Left lung (tissue), 10 donors: ENCODE results near the gene NR1D1. TPM values are rescaled to one million over a fixed set of nuclear protein-coding genes. Genes with fewer than 3 reads are reported as not detected.

Source experiments
- ATAC-seq: fragments of 200-7000 bp; cut with Tn5 transposase; one replicate; pipeline ENCODE4 v1.9.1; 2020; ENCODE audit warnings: moderate library complexity
- DNase-seq, 4 donors: peaks; one replicate each; pipeline ENCODE4 v3.0.0-alpha.2; 2013 to 2020
- H3K27ac ChIP-seq, 2 donors: fragments of 200-600 bp; sonication (generic) in 1 of 2; one replicate each; pipeline versions ENCODE4 v1.5.0 to v1.8.0; 2020 to 2021
- H3K27me3 ChIP-seq, 2 donors: fragments of 200-600 bp; sonication (generic) in 1 of 2; one replicate each; pipeline versions ENCODE4 v1.5.0 to v1.8.0; 2020 to 2021
- H3K36me3 ChIP-seq, 2 donors: fragments of 200-600 bp; sonication (generic) in 1 of 2; one replicate each; pipeline versions ENCODE4 v1.5.0 to v1.8.0; 2020 to 2021
- H3K4me1 ChIP-seq, 2 donors: fragments of 200-600 bp; one replicate each; pipeline ENCODE4 v1.8.0; 2021
- H3K4me3 ChIP-seq, 2 donors: fragments of 200-600 bp; sonication (generic) in 1 of 2; one replicate each; pipeline versions ENCODE4 v1.5.0 to v1.8.0; 2020 to 2021; ENCODE audit warnings: mild to moderate bottlenecking in 1 of 2
- H3K9me3 ChIP-seq, 2 donors: fragments of 200-600 bp; sonication (generic) in 1 of 2; one replicate each; pipeline versions ENCODE4 v1.5.0 to v1.8.0; 2020 to 2021
- intact Hi-C, 2 donors: fragments of 100-400 bp; cut with DNase I; formaldehyde crosslinking; loops; one replicate each; pipeline versions ENCODE4 v1.11.2 to v1.14.2; 2022
- polyA plus RNA-seq, 6 donors: library from polyadenylated mRNA; unstranded; fragments of 120-200 nt; gene quantifications; one replicate each; pipeline ENCODE4 v1.2.1, GENCODE V29; 2013; ENCODE audit not compliant: insufficient read length in 6 of 6
- total RNA-seq, 2 donors: library from RNA; stranded (reverse); fragmentation: NEBNext Ultra II Directional; extraction: Animal tissue kit (Norgen Biotek cat#: 25700); gene quantifications; one replicate each; pipeline ENCODE4 v1.2.1, GENCODE V29; 2021
- TF ChIP-seq, protein P1 (sequence below), 2 donors: fragments of 200-600 bp; sonication (generic) in 1 of 2; IDR thresholded peaks; one replicate each; pipeline versions ENCODE4 v1.5.0 to v1.8.0; 2021; ENCODE audit warnings: antibody characterized with exemption in 2 of 2
- donor health status: DM: no; HTN: yes; CAD: no.
- donor health status: DM: no; HTN: no; CAD: no.

The NR1D1 gene
- total and polyA plus RNA-seq, 8 donors: 3.0 to 11.4 (median 4.1) TPM

DNA sequence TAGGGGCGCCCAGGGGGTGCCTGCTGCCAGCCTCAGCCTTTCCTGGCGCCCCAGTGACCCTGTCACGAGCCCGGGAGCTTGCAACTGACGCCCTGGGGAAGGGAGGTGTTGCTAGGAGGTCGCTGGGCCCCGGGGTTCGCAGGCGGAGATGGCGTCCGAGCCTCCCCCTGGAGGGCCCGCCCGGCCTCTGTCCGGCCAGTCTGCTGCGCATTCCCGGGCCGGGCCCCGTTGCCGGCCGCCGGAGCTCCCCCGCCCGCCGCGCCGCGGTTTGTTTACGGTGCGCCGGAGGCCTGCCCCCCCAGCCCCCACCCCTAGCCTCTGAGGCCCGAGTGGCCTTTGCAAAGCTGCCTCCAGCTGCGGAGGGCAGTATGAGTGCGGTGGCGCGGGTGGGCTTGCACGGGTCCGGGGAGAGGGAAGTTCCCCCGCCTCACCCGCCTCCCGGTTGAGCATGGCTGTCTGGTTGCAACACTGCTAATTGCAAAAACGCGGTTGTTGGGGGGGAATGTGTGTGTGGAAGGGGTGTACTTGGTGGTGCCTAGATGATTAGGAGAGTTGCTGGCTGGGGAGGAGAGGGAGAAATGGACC is 37.1 kb downstream of the NR1D1 start:
- peak in 3 of 4 donors; percentile 60 to 90 (median 63) for DNase-seq
- H3K27ac ChIP-seq: peak overlapping the region; percentile 86 to 94
- peak overlapping the region; percentile 91 to 98 for H3K4me3 ChIP-seq
- no peaks in the 10 kb centered on the region for H3K36me3 ChIP-seq
- TF ChIP-seq, protein P1, sequence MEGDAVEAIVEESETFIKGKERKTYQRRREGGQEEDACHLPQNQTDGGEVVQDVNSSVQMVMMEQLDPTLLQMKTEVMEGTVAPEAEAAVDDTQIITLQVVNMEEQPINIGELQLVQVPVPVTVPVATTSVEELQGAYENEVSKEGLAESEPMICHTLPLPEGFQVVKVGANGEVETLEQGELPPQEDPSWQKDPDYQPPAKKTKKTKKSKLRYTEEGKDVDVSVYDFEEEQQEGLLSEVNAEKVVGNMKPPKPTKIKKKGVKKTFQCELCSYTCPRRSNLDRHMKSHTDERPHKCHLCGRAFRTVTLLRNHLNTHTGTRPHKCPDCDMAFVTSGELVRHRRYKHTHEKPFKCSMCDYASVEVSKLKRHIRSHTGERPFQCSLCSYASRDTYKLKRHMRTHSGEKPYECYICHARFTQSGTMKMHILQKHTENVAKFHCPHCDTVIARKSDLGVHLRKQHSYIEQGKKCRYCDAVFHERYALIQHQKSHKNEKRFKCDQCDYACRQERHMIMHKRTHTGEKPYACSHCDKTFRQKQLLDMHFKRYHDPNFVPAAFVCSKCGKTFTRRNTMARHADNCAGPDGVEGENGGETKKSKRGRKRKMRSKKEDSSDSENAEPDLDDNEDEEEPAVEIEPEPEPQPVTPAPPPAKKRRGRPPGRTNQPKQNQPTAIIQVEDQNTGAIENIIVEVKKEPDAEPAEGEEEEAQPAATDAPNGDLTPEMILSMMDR (IDR thresholded peaks at IDR 0.05): no peak
- ATAC-seq: peak; percentile 67
- no peaks in the 10 kb centered on the region for H3K9me3 ChIP-seq
- H3K27me3 ChIP-seq: no peaks in the 10 kb centered on the region
- peaks cover 19 to 52% of the 10 kb centered on the region in 2 donors for H3K4me1 ChIP-seq
- intact Hi-C loops: no loop called here

DNA sequence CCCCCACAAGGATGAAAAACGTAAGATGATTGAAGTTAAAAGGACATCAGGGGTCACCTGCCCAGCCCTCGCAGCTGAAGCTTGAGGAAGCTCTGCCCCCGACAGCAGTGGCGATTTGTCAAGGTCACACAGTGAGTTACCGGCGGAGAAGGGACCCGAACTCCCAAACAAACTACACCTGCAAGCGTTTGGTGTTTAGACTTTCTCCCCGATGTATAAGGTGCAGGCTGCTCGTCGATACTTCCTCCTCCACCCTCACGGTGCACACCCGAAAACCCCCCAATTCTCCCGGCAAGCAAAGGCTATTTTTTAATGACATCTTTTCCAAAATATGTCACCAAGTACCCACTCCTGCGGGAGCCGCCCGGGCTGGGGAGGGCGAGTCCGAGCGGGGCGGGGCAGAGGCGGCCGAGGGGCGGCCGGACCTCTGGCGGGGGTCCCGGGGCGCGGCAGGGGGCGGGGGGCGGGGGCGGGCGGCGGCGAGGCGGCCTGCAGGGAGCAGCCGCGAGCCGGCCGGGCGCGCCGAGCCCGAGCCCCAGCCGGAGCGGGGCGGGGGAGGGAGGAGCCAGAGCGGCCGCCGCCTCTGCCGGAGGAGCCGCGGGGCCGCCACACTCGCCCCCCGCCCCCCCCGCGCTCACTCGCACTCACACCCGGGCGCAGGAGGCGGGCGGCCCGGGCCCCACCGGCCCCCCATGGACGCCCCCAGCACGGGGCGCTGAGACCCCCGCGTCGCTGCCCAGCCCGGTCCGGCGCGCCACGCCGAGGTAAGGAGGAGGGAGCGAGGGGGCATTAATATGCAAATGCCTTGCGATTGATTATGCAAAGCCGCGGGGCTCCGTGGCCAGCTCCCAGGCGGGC is 37.8 kb downstream of the NR1D1 start, which contains the start of gene THRA:
THRA (plus strand) TSS at position 637 of the 858 bp plus-strand sequence. CDS start 11,524 bp downstream, outside the sequence.
- Histone ChIP-seq H3K27ac (peak within 1 kb of the TSS; percentile 86 to 94), H3K9me3 (no peaks in the 10 kb centered on the region), H3K27me3 (no peaks in the 10 kb centered on the region), H3K4me3 (peak within 1 kb of the TSS; percentile 91 to 98), H3K36me3 (no peaks in the 10 kb centered on the region), H3K4me1 (peaks cover 16 to 47% of the 10 kb centered on the region in 2 donors)
- DNase-seq: peak; percentile 63 to 95 (median 78)
- intact Hi-C loops: no loop called here
- TF ChIP-seq, protein P1 (IDR thresholded peaks at IDR 0.05): no peak
- ATAC-seq: peak; percentile 84

GRCh38 chr17:40061609-40062038 is 38.8 kb downstream of the NR1D1 start:
- no peak overlapping the region for H3K4me3 ChIP-seq
- H3K27ac ChIP-seq: no peak overlapping the region
- peaks cover 16 to 38% of the 10 kb centered on the region in 2 donors for H3K4me1 ChIP-seq
- no peak for ATAC-seq
- intact Hi-C loops: no loop called here
- DNase-seq: no peak
- TF ChIP-seq, protein P1 (IDR thresholded peaks at IDR 0.05): no peak
- H3K36me3 ChIP-seq: no peaks in the 10 kb centered on the region
- no peaks in the 10 kb centered on the region for H3K27me3 ChIP-seq
- no peaks in the 10 kb centered on the region for H3K9me3 ChIP-seq

DNA sequence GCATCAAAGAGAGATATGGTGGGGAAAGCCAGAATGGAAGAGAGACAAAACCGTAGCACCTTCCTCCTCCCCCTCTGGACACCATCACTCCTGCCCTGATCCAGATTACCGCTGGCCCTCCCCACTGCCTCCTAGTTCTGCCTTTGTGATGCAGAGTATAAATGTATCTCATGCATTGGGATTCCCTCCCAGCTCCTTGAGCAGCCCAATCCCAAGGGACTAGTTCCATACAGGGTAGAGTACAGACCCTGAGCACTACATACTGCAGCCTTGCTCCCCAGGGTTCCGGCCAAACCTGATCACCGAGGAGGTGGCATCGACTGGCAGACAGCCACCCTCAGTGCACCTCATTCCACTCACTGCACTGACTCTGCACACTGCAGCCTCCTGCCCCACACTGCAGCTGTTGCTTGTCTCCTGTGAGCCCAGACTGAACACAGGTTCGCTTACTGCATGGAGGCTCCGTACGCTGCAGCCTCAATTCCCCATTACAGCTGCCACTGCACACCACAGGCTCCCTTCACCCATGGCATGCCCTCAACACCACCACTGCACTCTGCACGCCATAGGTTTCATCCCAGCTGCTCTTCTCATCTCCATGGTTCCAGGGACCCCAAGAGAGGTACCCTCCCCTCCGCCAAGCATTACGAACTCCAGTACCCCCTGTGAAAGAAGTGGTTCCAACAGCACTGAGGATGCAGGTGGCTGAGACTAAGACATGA is 39.3 kb downstream of the NR1D1 start:
- no peaks in the 10 kb centered on the region for H3K36me3 ChIP-seq
- ATAC-seq (no peak), DNase-seq (no peak)
- peaks cover 16 to 37% of the 10 kb centered on the region in 2 donors for H3K4me1 ChIP-seq
- H3K4me3 ChIP-seq: no peak overlapping the region
- no peak overlapping the region for H3K27ac ChIP-seq
- TF ChIP-seq, protein P1 (IDR thresholded peaks at IDR 0.05): no peak
- intact Hi-C loops: no loop called here
- H3K27me3 ChIP-seq: no peaks in the 10 kb centered on the region
- H3K9me3 ChIP-seq: no peaks in the 10 kb centered on the region
